GM21360 (cell line): ENCODE measurements around the gene UBA3.
A peak's percentile ranks its signal among the peaks of the same experiment; 100 is the strongest.

Experiments
- ATAC-seq: cut with Tn5 transposase; IDR thresholded peaks from one replicate; pipeline ENCODE4 v1.9.1; 2021; ENCODE audit warnings: mild to moderate bottlenecking, moderate library complexity; ENCODE audit not compliant: unreplicated experiment

UBA3 gene

DNA sequence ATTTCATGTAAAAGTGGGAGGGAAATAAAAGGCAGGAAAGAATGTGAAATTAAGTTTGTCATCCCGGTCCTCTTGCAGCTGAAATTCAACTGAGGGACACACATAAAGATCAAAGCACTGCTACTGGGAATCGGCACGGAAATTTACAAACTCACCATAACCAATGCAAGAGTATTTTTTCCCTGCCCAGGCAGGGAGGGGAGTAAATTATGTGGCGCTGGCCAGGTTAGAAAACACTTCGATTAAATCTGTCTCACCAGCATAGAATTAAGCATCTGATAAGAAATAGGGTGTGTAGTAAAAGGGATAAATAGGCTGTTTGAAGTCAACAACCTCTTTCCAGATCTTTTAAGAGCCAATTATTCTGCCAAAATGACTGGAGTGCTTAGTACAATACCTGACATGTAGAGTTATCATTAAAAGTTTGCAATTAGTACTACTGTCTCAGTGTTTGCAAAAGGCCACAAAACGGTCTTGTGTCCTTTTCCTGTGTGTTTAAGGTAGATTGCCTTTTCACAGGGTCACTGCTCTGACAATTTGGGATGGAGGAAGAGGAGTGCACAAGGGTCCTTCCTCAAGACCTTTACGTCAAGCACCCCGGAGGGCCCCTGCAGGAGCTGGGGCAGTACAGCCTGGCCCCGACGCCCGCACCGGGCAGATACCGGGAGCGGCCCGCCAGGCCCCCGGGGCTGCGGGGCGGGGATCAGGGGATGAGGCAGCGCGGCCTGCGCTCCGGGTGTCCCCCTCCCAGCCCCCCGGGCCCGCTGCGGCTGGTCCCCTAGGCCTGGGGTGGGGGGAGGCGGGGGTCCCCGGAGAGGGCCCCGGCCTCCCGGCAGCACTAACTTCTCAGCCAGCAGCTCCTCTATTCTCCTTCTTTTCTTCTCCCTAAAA, 651 bp downstream of the UBA3 start:
- ATAC-seq: no peak

DNA sequence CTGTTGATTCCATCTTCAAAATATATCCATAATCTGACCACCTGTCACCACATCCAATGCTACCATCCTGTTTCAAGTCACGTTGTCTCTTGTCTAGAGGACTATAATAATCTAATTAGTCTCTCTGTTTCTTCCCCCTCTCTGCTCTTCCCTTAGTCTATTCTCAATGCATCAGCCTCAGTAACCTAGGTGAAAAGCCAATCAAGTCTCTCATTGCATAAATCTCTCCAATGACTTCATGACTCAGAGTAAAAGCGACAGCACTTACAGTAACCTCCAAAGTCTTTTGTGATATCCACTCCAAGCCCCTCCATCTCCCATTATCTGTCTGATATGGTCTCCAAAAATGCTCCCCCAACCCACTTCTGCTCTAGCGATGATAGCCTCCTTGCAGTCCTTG, 7.2 kb downstream of the UBA3 start:
- ATAC-seq: no peak

DNA sequence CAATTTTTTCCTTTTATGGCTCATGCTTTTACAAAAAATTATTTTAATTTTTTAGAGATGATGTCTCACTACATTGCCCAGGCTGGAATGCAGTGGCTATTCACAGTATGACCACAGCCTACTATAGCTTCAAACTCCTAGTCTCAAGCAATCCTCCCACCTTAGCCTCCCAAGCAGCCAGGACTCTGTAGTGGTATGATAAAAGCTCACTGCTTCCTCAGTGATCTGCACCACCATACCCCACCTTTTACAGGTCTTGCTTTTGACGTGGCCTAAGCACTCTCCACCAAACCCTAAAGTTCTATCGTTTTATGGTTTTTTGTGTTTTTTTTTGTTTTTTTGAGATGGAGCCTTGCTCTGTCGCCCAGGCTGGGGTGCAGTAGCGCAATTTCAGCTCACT, 14.0 kb downstream of the UBA3 start:
- no peak for ATAC-seq

DNA sequence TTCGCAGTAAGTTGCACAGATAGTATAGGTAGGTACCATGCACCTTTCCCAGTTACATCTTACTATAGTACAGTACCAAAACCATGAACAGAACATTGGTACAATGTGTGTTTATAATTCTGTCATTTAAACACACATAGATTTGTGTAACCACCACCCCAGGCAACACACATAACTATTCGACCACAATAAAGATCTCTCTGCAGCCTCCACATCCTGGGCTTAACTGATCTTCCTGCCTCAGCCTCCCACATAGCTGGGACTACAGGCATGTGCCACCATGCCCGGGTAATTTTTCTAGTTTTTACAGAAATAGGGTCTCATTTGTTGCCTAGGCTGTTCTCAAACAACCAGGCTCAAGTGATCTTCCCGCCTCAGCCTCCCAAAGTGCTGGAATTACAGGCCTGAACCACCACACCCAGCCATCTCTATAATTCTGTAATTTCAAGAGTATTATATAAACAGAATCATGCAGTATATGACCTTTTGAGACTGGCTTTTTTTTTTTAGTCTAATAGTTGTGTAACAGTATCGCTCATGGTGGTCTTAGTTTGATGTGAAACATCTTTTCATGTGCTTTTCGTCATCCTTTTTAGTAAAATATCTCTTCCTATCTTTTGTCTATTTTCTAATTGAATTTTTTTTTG, 14.7 kb downstream of the UBA3 start:
- ATAC-seq: no peak

DNA sequence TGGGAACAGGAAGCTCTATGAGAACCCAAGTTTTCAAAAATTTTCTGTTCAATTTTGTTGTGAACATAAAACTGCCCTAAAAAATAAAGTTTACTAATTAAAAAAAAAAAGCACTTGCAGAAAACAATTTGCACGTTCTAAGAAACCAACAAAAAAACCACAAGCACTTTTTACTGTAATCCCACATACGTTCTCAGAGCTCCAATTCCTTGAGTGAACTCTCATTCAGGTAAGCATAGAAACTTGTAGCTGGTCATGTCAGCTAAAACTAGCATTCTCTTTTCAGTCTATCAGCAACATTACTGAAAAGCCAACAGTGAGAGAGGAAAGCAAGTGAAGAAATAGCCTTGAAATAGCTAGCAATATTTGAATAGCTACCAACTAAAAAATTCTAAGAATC, 16.5 kb downstream of the UBA3 start:
- no peak for ATAC-seq

DNA sequence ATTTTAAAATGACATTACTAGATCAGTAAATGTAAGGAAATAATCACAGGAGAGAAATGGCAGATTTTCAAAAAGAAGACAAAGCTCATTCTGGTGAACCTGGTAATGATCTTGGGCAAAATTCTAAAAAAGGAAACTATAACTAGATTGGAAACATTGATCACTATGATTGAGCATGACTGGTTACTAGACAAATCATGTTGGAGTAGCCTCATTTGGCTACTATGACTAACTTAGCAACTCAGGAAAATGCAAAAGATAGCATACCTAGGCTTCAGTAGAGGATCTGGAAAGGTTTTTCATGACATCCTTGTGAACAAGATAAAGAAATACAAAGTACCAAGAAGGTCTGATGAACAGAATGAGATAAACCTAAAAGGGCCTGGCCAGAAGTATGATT, 20.5 kb downstream of the UBA3 start:
- no peak for ATAC-seq

DNA sequence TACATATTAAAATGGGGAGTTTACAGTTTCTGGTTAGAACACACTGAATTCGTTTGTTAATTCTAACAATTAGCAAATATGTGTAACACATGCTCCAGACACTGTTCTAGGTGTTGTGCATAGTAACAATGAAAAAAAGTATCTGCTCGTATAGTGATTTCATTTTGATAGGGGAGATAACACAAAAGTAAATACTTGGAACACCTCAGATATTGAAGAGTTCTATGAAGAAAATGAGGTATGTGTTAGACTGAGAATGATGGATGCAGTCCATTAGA, 21.3 kb downstream of the UBA3 start:
- no peak for ATAC-seq

DNA sequence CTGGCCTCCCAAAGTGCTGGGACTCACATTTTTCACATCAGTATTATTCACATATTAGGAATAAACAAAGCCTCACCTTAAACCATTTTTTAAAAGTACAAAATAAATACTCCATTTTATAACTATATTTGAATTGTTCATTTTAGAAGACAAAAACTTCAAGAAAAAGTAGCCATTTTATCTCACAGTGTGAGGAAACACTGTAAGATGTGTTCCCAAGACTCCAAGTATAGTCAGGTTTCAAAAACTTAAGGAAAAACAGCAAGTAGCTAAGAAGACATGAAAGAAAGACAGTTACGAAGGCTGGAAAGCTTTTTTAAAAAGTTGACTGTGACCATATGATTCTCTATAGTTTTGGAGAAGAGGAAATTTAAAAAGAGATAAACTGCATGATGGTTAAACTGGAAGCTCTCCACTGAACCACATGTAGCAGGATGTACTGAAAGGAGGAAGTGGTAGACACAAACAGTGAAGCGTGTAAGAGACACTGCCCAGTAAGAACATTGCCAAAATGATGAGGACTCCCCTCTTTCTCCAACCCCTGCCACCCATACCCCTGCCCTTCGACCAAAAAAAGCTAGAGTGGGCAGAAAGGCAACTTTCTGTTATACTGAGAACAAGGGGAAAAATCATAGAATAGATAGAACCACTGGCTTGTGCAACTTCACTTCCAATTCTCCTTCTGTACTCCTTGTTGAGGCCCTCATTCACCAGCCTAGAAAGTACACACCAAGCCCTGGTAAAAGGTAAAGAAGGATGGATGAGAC, 21.8 kb downstream of the UBA3 start:
- peak; percentile 100 for ATAC-seq

DNA sequence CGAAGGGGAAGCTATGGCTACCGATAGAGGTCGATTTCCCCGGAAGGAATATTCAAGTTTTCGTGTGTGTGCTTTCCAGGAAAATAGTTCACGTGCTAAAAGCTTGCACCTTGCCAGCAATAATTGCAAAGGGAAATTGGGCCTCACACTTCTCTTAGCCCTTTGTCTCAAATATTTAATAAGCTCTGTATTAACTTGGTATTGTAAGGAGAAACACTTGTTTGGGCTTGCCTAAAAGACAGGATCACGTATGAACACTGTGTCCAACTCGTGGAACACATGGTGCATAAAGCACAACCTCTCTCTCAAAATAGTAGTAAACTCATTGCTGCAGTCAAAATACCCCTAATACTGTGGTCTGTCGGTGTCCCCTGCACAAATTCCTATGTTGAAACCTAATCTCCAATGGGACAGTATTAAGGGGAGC, 27.7 kb downstream of the UBA3 start:
- no peak for ATAC-seq

DNA sequence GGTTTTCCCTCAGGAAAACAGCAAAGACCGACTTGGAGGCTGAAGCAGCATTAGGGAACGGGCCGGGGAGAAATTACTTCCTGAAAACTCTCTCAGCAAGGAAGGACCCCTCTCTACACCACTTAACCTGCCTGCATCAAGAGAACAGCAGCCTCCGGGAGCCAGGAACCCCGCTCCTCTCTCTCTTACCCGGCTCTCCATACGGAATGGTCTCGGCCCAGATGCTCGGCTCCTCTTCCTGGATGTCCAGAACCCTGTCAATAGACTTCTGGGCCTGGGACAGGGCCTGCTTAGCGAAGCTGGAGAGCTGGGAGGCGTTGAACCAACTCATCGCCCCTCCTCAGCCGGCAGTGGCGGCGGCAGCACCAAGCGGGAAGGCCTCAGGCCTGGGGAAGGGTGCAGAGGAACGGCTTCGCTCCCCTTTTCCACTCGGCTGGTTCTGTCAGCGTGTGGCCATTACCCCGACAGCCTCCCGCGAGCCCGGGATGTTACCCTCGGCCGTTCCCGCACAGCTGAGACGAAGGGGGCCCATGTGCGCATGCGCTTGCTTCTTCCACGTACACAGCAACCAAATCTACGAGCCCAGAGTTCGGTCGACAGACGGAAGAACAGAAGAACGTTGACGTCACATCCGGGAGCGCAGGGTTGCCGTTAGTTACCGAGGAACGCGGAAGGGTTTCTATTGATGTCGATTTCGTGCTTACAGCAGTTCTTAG, 28.3 kb downstream of the UBA3 start, which contains the start of gene TMF1:
TMF1 (minus strand) TSS at position 578 of the 716 bp plus-strand sequence; CDS start at position 331, 247 bp downstream.
- peak; percentile 94 for ATAC-seq

DNA sequence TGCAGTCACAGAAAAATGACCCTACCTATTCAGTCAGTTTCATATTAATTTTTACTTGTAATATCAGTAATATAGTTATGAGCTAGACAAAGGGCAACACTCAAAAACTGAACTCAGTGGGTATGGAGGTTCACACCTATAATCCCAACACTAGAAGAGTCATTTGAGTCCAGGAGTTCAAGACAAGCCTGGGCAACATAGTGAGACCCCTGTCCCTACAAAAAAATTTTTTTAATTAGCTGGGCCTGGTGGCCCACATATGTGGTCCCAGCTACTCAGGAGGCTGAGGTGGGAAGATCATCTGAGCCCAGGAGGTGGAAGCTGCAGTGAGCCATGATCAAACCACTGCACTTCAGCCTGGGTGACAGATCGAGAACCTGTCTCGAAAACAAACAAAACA, 31.2 kb downstream of the UBA3 start:
- ATAC-seq: no peak

DNA sequence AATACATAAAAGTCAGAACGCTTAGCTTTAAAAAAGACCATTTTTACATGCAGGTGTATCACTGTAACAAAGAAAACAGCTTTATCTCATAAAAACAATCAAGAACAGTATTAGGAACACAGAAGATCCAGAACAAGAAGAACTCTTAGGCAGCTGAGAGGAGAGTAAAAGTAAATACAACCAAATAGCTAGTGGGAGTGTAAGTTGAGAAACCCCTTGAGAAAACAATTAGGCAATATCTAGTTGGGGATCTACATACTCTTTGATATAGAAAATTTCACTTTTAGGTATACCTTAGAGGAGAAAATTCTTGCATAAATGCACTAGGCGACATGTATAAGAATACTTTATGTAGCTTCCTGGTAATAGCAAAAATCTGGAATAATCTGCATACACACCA, 35.6 kb downstream of the UBA3 start:
- no peak for ATAC-seq

DNA sequence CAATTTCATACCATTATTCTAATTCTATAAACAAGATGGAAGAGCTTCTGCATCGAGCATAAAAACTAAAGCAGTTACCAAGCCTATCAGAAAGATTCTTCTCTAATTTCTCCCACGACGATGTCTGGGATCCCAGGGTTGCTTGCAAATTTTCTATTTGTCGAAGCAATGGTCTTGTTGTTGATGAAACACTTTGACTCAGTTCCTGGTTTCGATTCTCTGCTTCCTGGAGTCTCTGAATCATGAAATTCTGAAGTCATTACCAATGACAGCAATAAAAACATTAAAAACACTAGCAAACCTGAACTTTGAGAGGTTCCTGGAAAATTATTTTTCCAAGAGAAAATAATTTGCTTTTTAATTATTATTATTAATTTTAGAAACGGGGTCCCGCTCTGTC, 46.7 kb downstream of the UBA3 start:
- ATAC-seq: no peak

DNA sequence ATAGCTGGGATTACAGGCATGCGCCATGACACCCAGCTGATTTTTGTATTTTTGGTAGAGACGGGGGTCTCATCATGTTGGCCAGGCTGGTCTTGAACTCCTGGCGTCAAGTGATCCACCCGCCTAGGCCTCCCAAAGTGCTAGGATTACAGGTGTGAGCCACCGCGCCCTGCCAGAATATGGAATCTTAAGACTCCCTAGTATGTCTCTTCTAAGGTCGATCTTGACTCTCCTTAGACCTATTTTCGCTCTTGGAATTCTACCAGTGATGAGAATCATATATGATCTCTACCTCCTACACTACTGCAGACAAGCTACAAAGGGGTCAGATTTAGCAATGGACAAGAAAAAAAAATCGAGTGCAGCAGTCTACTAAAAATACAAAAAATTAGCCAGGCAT, 47.4 kb downstream of the UBA3 start:
- no peak for ATAC-seq

DNA sequence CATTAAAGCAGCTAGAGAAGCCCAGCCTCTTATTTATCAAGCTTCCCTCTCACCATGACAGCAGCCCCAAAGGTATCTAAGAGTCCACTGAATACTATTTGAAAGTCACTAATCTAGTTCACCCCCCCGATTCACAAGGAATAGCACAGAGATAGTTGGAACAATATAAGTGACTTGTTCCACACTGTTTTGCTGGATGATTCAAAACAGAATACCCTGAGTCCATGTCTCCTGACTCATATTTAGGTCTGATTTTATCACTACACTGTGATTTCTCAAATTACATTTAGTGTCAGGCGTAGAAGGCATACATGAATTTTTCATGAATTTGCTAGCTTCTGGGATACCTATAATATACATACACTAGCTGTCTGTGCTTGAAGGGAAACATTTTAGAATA, 48.0 kb downstream of the UBA3 start:
- no peak for ATAC-seq

DNA sequence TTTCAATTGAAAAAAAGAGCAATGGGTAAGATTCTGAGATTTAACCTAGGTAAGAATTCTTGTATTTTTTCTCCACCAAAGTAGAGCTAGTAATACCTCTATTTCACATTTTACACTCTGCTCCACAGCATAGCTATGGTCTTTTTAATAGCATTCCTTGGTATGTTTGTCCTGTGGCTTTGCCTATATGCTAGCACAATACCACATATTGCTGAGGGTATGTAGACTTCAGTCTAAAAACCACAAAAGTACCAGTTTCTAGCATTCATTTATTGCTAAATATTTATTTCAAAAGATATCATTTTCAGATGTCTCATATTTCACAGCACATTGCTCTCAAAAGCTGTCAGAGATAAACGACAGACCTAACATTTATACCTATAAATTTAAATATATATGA, 48.5 kb downstream of the UBA3 start:
- ATAC-seq: no peak

DNA sequence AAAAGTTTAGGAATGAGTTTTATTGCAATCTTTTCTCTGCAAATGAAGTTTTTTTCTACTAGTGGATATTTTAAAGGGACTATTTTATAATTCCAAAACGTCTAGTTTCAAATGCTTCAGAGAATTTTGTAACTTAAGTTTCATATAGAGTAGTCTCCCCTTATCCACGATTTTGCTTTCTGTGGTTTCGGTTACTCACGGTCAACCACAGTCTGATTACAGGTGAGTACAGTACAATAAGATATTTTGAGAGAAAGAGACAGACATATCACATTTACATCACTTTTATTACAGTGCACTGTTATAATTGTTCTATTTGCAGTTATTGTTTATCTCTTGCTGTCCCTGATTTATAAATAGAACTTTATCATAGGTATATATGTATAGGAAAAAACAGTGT, 59.3 kb downstream of the UBA3 start:
- no peak for ATAC-seq

DNA sequence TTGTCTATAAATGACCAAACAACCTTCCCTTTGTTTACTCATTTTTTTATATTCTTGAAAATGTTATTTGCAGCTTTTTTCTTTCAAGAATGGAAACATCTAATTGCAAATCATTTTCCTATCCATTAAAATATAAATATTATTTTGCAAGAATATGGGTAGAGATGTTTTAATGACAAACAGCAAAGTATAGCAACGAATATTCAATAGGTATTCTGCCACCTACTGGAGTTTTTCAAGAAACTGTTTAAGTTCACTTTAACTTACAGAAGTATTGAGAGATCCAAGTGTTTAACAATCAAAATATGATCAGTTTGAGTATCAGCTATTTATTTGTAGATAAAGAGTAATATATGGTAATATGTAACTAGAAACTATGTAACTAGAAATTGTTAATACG, 59.7 kb downstream of the UBA3 start:
- no peak for ATAC-seq

DNA sequence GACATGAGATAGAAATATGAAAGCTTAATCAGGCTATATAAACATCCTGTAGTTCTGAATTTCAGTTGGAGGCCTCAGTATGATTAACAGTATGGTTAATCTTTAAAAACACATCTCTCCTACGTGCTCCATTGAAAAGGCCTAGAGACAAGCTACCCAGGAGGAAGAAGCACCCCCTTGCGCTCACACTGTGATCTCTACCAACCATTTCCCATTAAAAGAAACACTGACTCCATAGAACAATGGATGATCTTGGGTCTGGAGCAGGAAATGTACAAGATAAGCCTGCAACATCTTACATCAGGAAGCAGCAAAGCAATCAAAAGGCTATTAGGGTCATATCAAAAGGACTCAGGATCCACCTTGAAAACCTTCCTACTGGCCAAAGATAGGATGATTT, 63.3 kb downstream of the UBA3 start:
- ATAC-seq: no peak

DNA sequence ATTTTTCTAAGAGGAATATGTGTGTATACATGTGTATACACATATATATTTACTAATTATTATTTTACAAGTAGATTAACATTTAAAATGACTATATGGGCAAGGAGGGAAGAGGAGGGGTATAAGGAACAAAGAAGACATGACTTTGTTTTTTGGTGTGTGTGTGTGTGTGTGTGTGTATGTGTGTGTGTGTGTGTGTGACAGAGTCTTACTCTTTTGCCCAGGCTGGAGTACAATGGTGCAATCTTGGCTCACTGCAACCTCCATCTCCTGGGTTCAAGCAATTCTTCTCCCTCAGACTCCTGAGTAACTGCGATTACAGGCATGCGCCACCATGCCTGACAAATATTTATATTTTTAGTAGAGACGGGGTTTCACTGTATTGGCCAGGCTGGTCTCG, 64.1 kb downstream of the UBA3 start:
- no peak for ATAC-seq

DNA sequence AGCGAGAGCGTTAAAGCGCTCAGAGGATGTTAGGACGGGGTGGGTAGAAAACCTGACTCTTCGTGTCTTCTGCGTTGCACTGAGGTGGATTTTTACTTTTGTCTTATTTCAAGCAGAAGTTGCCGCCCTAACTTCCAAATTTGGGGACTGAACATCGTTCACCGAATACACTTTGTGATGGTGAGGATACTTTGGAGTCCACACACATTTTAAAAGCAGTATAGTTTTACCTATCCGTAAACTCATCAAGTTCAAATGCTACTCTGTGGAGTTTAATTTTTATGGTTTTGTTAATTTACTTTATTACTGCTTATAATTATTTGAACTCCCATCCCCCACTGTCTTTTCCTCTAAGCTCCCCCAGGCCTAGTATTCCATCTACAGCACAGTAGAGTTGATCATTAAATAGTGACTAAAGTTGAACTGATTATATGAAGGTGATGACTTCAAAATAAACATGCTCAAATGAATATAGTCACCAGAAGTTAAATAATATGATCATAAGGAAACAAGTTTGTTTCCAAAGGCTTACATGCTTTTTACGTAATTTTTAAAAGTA, 66.1 kb downstream of the UBA3 start:
- no peak for ATAC-seq
